ENCODE results near the gene SASH1. TPM values are rescaled to one million over a fixed set of nuclear protein-coding genes. Genes with fewer than 3 reads are reported as not detected.

SASH1 gene
- total RNA-seq, 1 experiment from 2014 or later, result 33.2 TPM

DNA sequence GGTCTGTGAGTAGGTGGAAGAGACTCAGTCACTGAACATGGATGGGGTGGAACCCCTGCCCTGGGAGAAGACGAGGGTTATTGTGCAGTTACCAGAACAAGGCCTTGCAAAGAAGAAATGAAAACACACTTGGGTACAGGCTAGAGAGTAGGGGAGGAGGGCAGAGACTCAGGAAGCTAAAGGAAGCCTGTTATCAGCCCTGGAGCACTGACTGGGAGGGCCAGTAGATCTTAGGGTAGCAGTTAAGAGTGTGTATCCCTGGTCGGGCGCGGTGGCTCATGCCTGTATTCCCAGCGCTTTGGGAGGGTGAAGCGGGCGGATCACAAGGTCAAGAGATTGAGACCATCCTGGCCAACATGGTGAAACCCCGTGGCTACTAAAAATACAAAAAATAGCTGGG lies 74.4 kb downstream of the SASH1 start:
- Histone ChIP-seq H3K23ac (ENCODE audit: insufficient read length, low read depth, low read length) (no peak overlapping the region), H2BK15ac (ENCODE audit: low read depth, low read length) (no peak overlapping the region), H3K4me2 (ENCODE audit: insufficient read depth, insufficient read length, low read length) (no peak overlapping the region), H3K4me1 (ENCODE audit: insufficient read depth, low read length) (peaks cover 7% of the 10 kb centered on the region; the same call in 1 of the 2 replicates), H3T11ph (ENCODE audit: low read length) (no peak overlapping the region), H3K14ac (ENCODE audit: insufficient read depth, low read length) (no peak overlapping the region), H2AFZ (ENCODE audit: low read length) (no peak overlapping the region), H2AK5ac (ENCODE audit: insufficient read length, low read length) (no peak overlapping the region), H3K56ac (ENCODE audit: insufficient read length, low read depth, low read length) (no peak overlapping the region), H4K5ac (ENCODE audit: insufficient read length, low read depth, low read length) (no peak overlapping the region), H3K79me2 (ENCODE audit: insufficient read depth, low read length) (no peaks in the 10 kb centered on the region; the same call in 1 of the 2 replicates), H2BK12ac (ENCODE audit: insufficient read length, low read depth, low read length) (no peak overlapping the region), H3K23me2 (ENCODE audit: insufficient read length, low read depth, low read length, poor library complexity, severe bottlenecking) (no peaks in the 10 kb centered on the region), H4K91ac (ENCODE audit: insufficient read length, low read depth, low read length) (no peak overlapping the region), H2BK120ac (ENCODE audit: low read depth, low read length, poor library complexity, severe bottlenecking) (no peak overlapping the region), H3K79me1 (ENCODE audit: insufficient read depth, low read depth, low read length, poor library complexity, severe bottlenecking) (no peaks in the 10 kb centered on the region), H3K9ac (ENCODE audit: extremely low read depth, insufficient read length, low read length) (no peak overlapping the region), H3K9me3 (ENCODE audit: control insufficient read depth, low read depth, low read length) (no peaks in the 10 kb centered on the region), H2BK5ac (ENCODE audit: insufficient read length, low read length) (no peak overlapping the region), H4K8ac (replicated peaks; ENCODE audit: insufficient read length, low read depth, low read length) (no peak overlapping the region), H3K18ac (ENCODE audit: insufficient read length, low read depth, low read length) (no peak overlapping the region), H3K27me3 (ENCODE audit: insufficient read depth, low read length) (no peaks in the 10 kb centered on the region), H4K20me1 (ENCODE audit: control insufficient read depth, insufficient read depth, insufficient read length) (no peaks in the 10 kb centered on the region), H3K4ac (ENCODE audit: low read depth, low read length) (no peak overlapping the region), H3K27ac (ENCODE audit: insufficient read length, low read depth, low read length) (no peak overlapping the region), H2BK20ac (ENCODE audit: low read depth, low read length, poor library complexity, severe bottlenecking) (no peak overlapping the region)
- Mint-ChIP-seq H3K36me3 (ENCODE audit: insufficient read depth in 1 of 3, low read depth in 3 of 3) (no peaks in the 10 kb centered on the region), H3K27me3 (ENCODE audit: low read depth) (no peaks in the 10 kb centered on the region), H3K4me3 (no peak overlapping the region), H3K9me3 (no peaks in the 10 kb centered on the region), H3K4me1 (peaks cover 14 to 15% of the 10 kb centered on the region in 2 experiments), H3K27ac (peak overlapping the region in 2 of 3 experiments; percentile 6 to 36; a peak in 3 of 7 replicates)
- no peak for DNase-seq
- TF ChIP-seq, protein P1, sequence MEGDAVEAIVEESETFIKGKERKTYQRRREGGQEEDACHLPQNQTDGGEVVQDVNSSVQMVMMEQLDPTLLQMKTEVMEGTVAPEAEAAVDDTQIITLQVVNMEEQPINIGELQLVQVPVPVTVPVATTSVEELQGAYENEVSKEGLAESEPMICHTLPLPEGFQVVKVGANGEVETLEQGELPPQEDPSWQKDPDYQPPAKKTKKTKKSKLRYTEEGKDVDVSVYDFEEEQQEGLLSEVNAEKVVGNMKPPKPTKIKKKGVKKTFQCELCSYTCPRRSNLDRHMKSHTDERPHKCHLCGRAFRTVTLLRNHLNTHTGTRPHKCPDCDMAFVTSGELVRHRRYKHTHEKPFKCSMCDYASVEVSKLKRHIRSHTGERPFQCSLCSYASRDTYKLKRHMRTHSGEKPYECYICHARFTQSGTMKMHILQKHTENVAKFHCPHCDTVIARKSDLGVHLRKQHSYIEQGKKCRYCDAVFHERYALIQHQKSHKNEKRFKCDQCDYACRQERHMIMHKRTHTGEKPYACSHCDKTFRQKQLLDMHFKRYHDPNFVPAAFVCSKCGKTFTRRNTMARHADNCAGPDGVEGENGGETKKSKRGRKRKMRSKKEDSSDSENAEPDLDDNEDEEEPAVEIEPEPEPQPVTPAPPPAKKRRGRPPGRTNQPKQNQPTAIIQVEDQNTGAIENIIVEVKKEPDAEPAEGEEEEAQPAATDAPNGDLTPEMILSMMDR (conservative IDR thresholded peaks at IDR 0.05), result no peak
- no CpG with 5 or more reads among the region's 8 CpGs for WGBS (ENCODE audit: extremely low coverage, insufficient read length, low lambda C conversion rate)
